Gastroesophageal sphincter (tissue), 3 donors: ENCODE measurements around the gene CARD16.
"Not testable (repeated sequence)": the region's sequence is repeated elsewhere in the genome, so short reads cannot be mapped to it uniquely, and the experiment has no call there.

Source experiments
- EP300 ChIP-seq: sonication (generic); formaldehyde crosslinking; IDR thresholded peaks from one replicate; pipeline ENCODE4 v1.6.1; 2017; ENCODE audit warnings: antibody characterized with exemption, mild to moderate bottlenecking
- POLR2A ChIP-seq, 2 donors: fragments of 450-650 bp; IDR thresholded peaks; one replicate each; pipeline ENCODE4 v1.6.1; 2017; ENCODE audit warnings: antibody characterized with exemption in 2 of 2, mild to moderate bottlenecking in 2 of 2, moderate library complexity in 1 of 2
- POLR2AphosphoS5 ChIP-seq: sonication (generic); formaldehyde crosslinking; IDR thresholded peaks from one replicate; pipeline ENCODE4 v1.6.1; 2017; ENCODE audit warnings: antibody characterized with exemption
- TF ChIP-seq, protein P1 (sequence below), 4 experiments: fragments of 200-600 bp in 2 of 4; fragments of 450-650 bp in 2 of 4; sonication (generic) in 1 of 4; IDR thresholded peaks; one replicate each; pipeline ENCODE4 v1.5.1; 2017 to 2019; ENCODE audit warnings: antibody characterized with exemption in 4 of 4, mild to moderate bottlenecking in 2 of 4, moderate library complexity in 2 of 4

DNA sequence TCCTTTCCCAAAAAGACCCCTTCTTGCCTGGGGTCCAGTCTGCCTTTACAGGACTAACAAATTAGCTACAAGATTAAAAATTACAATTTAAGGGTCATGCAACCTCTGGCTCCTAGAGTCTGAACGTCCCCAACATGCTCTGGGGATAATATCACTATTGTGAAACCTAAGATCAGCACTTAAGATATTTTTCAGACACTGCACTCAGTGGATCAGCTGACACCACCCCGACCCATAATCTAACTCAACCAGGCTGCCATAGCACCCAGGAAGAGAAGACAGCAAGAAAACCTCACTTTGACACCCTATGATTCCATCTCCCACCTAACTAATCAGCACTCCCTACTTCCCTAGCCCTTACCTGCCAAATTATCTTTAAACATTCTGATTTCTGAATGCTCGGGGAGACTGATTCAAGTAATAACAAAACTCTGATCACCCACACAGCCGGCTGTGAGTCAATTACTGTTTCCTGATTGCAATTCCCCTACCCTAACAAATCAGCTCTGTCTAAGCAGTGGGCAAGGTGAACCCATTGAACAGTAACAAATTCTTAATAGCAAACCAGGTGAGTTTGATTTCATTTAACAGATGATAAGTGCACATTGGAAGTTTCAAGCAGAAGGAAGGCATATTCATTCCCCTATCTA is 32.1 kb upstream of the CARD16 start:
- TF ChIP-seq POLR2A (IDR thresholded peaks at IDR 0.05); EP300; POLR2AphosphoS5: not testable (repeated sequence)
- TF ChIP-seq, protein P1, sequence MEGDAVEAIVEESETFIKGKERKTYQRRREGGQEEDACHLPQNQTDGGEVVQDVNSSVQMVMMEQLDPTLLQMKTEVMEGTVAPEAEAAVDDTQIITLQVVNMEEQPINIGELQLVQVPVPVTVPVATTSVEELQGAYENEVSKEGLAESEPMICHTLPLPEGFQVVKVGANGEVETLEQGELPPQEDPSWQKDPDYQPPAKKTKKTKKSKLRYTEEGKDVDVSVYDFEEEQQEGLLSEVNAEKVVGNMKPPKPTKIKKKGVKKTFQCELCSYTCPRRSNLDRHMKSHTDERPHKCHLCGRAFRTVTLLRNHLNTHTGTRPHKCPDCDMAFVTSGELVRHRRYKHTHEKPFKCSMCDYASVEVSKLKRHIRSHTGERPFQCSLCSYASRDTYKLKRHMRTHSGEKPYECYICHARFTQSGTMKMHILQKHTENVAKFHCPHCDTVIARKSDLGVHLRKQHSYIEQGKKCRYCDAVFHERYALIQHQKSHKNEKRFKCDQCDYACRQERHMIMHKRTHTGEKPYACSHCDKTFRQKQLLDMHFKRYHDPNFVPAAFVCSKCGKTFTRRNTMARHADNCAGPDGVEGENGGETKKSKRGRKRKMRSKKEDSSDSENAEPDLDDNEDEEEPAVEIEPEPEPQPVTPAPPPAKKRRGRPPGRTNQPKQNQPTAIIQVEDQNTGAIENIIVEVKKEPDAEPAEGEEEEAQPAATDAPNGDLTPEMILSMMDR (IDR thresholded peaks at IDR 0.05), result not testable (repeated sequence)
